IMR-90 (cell line): ENCODE measurements around the gene VSIG10L2. TPM values are rescaled to one million over a fixed set of nuclear protein-coding genes. Genes with fewer than 3 reads are reported as not detected.

ENCODE experiments used
- ATAC-seq: fragments of 200-7000 bp; cut with Tn5 transposase; 2 replicates; pipeline ENCODE4 v1.9.1; 2020; ENCODE audit warnings: low read depth, mild to moderate bottlenecking, moderate library complexity
- BruUV-seq: library from RNA; stranded (reverse); fragments of 400-500 nt; replicated peaks from 2 replicates; lab custom pipeline; 2021; lab: Mats Ljungman, UMichigan
- CTCF ChIA-PET: fragments of 300-600 bp; formaldehyde crosslinking; extraction: SDS; loops from one replicate; lab custom pipeline; 2021; ENCODE audit warnings: antibody characterized with exemption; lab: Yijun Ruan, JAX
- POLR2A ChIA-PET: fragments of 300-600 bp; sonication (Branson Sonifier 250); formaldehyde crosslinking; loops from one replicate; lab custom pipeline; 2022; ENCODE audit warnings: antibody characterized with exemption; ENCODE audit not compliant: unreplicated experiment; lab: Charles Lee
- DNase-seq: peaks from one replicate; pipeline ENCODE4 v3.0.0; 2013
- H2AFZ ChIP-seq: replicated peaks from 2 replicates; pipeline ENCODE3; 2013; ENCODE audit warnings: low read length, mild to moderate bottlenecking; ENCODE audit not compliant: poor library complexity
- H2AK5ac ChIP-seq: 2 replicates; pipeline ENCODE4 v1.6.1; 2013; ENCODE audit warnings: low read depth, low read length, inconsistent platforms
- H2AK9ac ChIP-seq: replicated peaks from 2 replicates; pipeline ENCODE3; 2013; ENCODE audit warnings: mild to moderate bottlenecking, low read depth, low read length, moderate library complexity; ENCODE audit not compliant: poor library complexity
- H2BK120ac ChIP-seq: 2 replicates; pipeline ENCODE4 v1.6.1; 2013; ENCODE audit warnings: low read depth, low read length, inconsistent platforms
- H2BK15ac ChIP-seq: 3 replicates; pipeline ENCODE4 v1.6.1; 2013; ENCODE audit warnings: low read depth, low read length, inconsistent platforms
- H2BK20ac ChIP-seq: 2 replicates; pipeline ENCODE4 v1.6.1; 2013; ENCODE audit warnings: low read depth, mild to moderate bottlenecking, inconsistent platforms, low read length, moderate library complexity
- H2BK5ac ChIP-seq: 2 replicates; pipeline ENCODE4 v1.6.1; 2013; ENCODE audit warnings: mild to moderate bottlenecking, low read depth, low read length, inconsistent platforms; ENCODE audit not compliant: poor library complexity, severe bottlenecking
- H3K14ac ChIP-seq: replicated peaks from 2 replicates; pipeline ENCODE4 v1.6.1; 2013; ENCODE audit warnings: low read depth, low read length, inconsistent platforms
- H3K18ac ChIP-seq: 2 replicates; pipeline ENCODE4 v1.6.1; 2013; ENCODE audit warnings: low read depth, low read length, control low read depth
- H3K23ac ChIP-seq: 2 replicates; pipeline ENCODE4 v1.6.1; 2013; ENCODE audit warnings: low read depth, low read length, inconsistent platforms
- H3K27ac ChIP-seq: 2 replicates; pipeline ENCODE4 v1.5.1; 2013; ENCODE audit warnings: mild to moderate bottlenecking, control low read depth, low read length; ENCODE audit not compliant: insufficient read depth
- H3K27me3 ChIP-seq: 2 replicates; pipeline ENCODE4 v1.6.1; 2013; ENCODE audit warnings: low read length; ENCODE audit not compliant: control insufficient read depth, insufficient read depth
- H3K36me3 ChIP-seq: 2 replicates; pipeline ENCODE4 v1.6.1; 2013; ENCODE audit warnings: low read length, mixed read lengths; ENCODE audit not compliant: control insufficient read depth, insufficient read depth
- H3K4ac ChIP-seq: 2 replicates; pipeline ENCODE4 v1.6.1; 2013; ENCODE audit warnings: low read depth, low read length, inconsistent platforms
- H3K4me1 ChIP-seq: 2 replicates; pipeline ENCODE4 v1.6.1; 2013; ENCODE audit warnings: low read length, mixed read lengths; ENCODE audit not compliant: control insufficient read depth, insufficient read depth
- H3K4me2 ChIP-seq: 2 replicates; pipeline ENCODE4 v1.6.1; 2013; ENCODE audit warnings: low read depth, mild to moderate bottlenecking, control low read depth, low read length, moderate library complexity
- H3K4me3 ChIP-seq: 2 replicates; pipeline ENCODE4 v1.5.1; 2013; ENCODE audit warnings: low read depth, mild to moderate bottlenecking, control low read depth, low read length, moderate library complexity; ENCODE audit not compliant: insufficient read depth
- H3K56ac ChIP-seq: 2 replicates; pipeline ENCODE4 v1.6.1; 2013; ENCODE audit warnings: low read length, inconsistent platforms; ENCODE audit not compliant: insufficient read depth; ENCODE audit errors: extremely low read depth
- H3K79me1 ChIP-seq, 2 experiments: 2 replicates each; pipeline ENCODE4 v1.6.1; 2013; ENCODE audit warnings: low read length in 2 of 2, inconsistent platforms in 1 of 2, low read depth in 1 of 2
- H3K9ac ChIP-seq: 2 replicates; pipeline ENCODE4 v1.6.1; 2013; ENCODE audit warnings: low read depth, low read length, control low read depth
- H3K9me1 ChIP-seq: 2 replicates; pipeline ENCODE4 v1.6.1; 2013; ENCODE audit warnings: low read length, inconsistent platforms; ENCODE audit not compliant: insufficient read depth
- H3K9me3 ChIP-seq: 2 replicates; pipeline ENCODE4 v1.6.1; 2013; ENCODE audit warnings: low read length; ENCODE audit not compliant: control insufficient read depth, insufficient read depth
- H4K20me1 ChIP-seq: 2 replicates; pipeline ENCODE4 v1.6.1; 2013; ENCODE audit warnings: low read length, inconsistent platforms; ENCODE audit not compliant: insufficient read depth
- H4K5ac ChIP-seq: 2 replicates; pipeline ENCODE4 v1.6.1; 2013; ENCODE audit warnings: mild to moderate bottlenecking, low read depth, low read length, control low read depth
- H4K8ac ChIP-seq, 2 experiments: 2 replicates each; pipeline ENCODE4 v1.6.1; 2013; ENCODE audit warnings: low read depth in 2 of 2, low read length in 2 of 2, control low read depth in 1 of 2, inconsistent platforms in 1 of 2
- H4K91ac ChIP-seq: 2 replicates; pipeline ENCODE4 v1.6.1; 2013; ENCODE audit warnings: low read depth, low read length, inconsistent platforms; ENCODE audit not compliant: insufficient read depth
- BHLHE40 ChIP-seq: fragments of 150-350 bp; IDR thresholded peaks from 2 replicates; pipeline ENCODE4 v1.6.1; 2016; ENCODE audit warnings: mild to moderate bottlenecking, low read depth, low read length
- CEBPB ChIP-seq: IDR thresholded peaks from 2 replicates; pipeline ENCODE4 v1.6.1; 2012; ENCODE audit warnings: low read depth, low read length, improper control_type of control experiment
- CHD1 ChIP-seq: IDR thresholded peaks from 2 replicates; pipeline ENCODE4 v1.6.1; 2012; ENCODE audit warnings: low read depth, low read length, improper control_type of control experiment
- CTCF ChIP-seq: conservative IDR thresholded peaks from 2 replicates; pipeline ENCODE4 v1.5.1; 2012; ENCODE audit warnings: mild to moderate bottlenecking, low read depth, low read length, improper control_type of control experiment
- ELK1 ChIP-seq: fragments of 150-350 bp; IDR thresholded peaks from 2 replicates; pipeline ENCODE4 v1.6.1; 2016; ENCODE audit warnings: low read depth, mild to moderate bottlenecking, low read length, moderate library complexity, borderline replicate concordance
- FOS ChIP-seq: fragments of 150-350 bp; IDR thresholded peaks from 2 replicates; pipeline ENCODE4 v1.6.1; 2016; ENCODE audit warnings: low read depth, low read length
- MAFK ChIP-seq: IDR thresholded peaks from 2 replicates; pipeline ENCODE4 v1.6.1; 2012; ENCODE audit warnings: low read depth, low read length, improper control_type of control experiment
- MAZ ChIP-seq: IDR thresholded peaks from 2 replicates; pipeline ENCODE4 v1.6.1; 2012; ENCODE audit warnings: low read depth, mild to moderate bottlenecking, low read length, improper control_type of control experiment, moderate library complexity, borderline replicate concordance
- MXI1 ChIP-seq: IDR thresholded peaks from 2 replicates; pipeline ENCODE4 v1.6.1; 2012; ENCODE audit warnings: low read depth, mild to moderate bottlenecking, low read length, moderate library complexity, borderline replicate concordance
- NFE2L2 ChIP-seq: fragments of 150-350 bp; IDR thresholded peaks from 2 replicates; pipeline ENCODE4 v1.6.1; 2016; ENCODE audit warnings: low read depth, mild to moderate bottlenecking, low read length
- POLR2A ChIP-seq: IDR thresholded peaks from 2 replicates; pipeline ENCODE4 v1.6.1; 2012; ENCODE audit warnings: mild to moderate bottlenecking, low read depth, low read length
- RAD21 ChIP-seq: IDR thresholded peaks from 2 replicates; pipeline ENCODE4 v1.6.1; 2012; ENCODE audit warnings: low read length, improper control_type of control experiment
- RCOR1 ChIP-seq: IDR thresholded peaks from 2 replicates; pipeline ENCODE4 v1.6.1; 2012; ENCODE audit warnings: mild to moderate bottlenecking, low read length, improper control_type of control experiment; ENCODE audit not compliant: insufficient replicate concordance
- RFX5 ChIP-seq: IDR thresholded peaks from 2 replicates; pipeline ENCODE4 v1.8.0; 2012; ENCODE audit warnings: low read depth, mild to moderate bottlenecking, low read length, moderate library complexity
- SMC3 ChIP-seq: fragments of 150-350 bp; IDR thresholded peaks from 2 replicates; pipeline ENCODE4 v1.6.1; 2016; ENCODE audit warnings: low read depth, mild to moderate bottlenecking, antibody characterized with exemption, low read length, moderate library complexity
- USF2 ChIP-seq: fragments of 150-350 bp; IDR thresholded peaks from 2 replicates; pipeline ENCODE4 v1.6.1; 2017; ENCODE audit warnings: mild to moderate bottlenecking, antibody characterized with exemption, low read length, low read depth
- WGBS, 2 experiments: methylation state at CpG; one replicate each; pipeline versions ENCODE4 v1.1.5 to v1.1.7; 2013; ENCODE audit warnings: missing lambda C conversion rate in 2 of 2; ENCODE audit not compliant: insufficient read length in 1 of 2; ENCODE audit errors: extremely low coverage in 2 of 2; 5-methylcytosine and 5-hydroxymethylcytosine counted together
- dilution Hi-C: fragments of 300-500 bp; cut with HindIII; formaldehyde crosslinking; loops from one replicate; pipeline ENCODE4 v1.14.3; 2018; ENCODE audit warnings: low sequenced_read_pairs; ENCODE audit not compliant: unreplicated experiment
- in situ Hi-C: fragments of 300-500 bp; cut with MboI; formaldehyde crosslinking; loops from 3 replicates; pipeline ENCODE4 v1.14.3; 2019; ENCODE audit warnings: low sequenced_read_pairs, inconsistent platforms, mixed read lengths
- intact Hi-C: fragments of 100-400 bp; cut with micrococcal nuclease; formaldehyde crosslinking; loops from 2 replicates; pipeline ENCODE4 v1.10.0; 2022
- polyA plus RNA-seq, 3 experiments: library from polyadenylated mRNA; depleted of rRNA; stranded (reverse); fragments of >200 nt; gene quantifications; 2 replicates each; pipeline ENCODE4 v1.2.3, GENCODE V29; 2012; ENCODE audit warnings: low replicate concordance in 1 of 3
- total RNA-seq: library from RNA; depleted of rRNA; stranded (reverse); fragments of >200 nt; gene quantifications from 2 replicates; pipeline ENCODE4 v1.2.3, GENCODE V29; 2012

VSIG10L2 gene
- total and polyA plus RNA-seq, 2 of the 4 experiments (the other 2 are of a cell fraction) = under 0.01 TPM; not detected in 1

GRCh38 chr11:125987066-125987641 lies 41.3 kb downstream of the VSIG10L2 start:
- no peak overlapping the region for H3K18ac ChIP-seq
- no peaks in the 10 kb centered on the region for H3K79me1 ChIP-seq
- H2BK15ac ChIP-seq = no peak overlapping the region
- no peak overlapping the region for H3K27ac ChIP-seq
- no peak overlapping the region for H2BK120ac ChIP-seq
- no peak overlapping the region for H2BK20ac ChIP-seq
- no peaks in the 10 kb centered on the region for H3K27me3 ChIP-seq
- no peak overlapping the region for H2BK5ac ChIP-seq
- ChIA-PET POLR2A (no interaction called here), CTCF (interaction anchor here (1.2 kb wide), 1 partner anchor 17 kb away, joined by 4 read pairs; no protein-coding TSS in a partner anchor)
- H3K14ac ChIP-seq = no peak overlapping the region
- intact Hi-C loops (no loop called here), in situ Hi-C loops (no loop called here), dilution Hi-C loops (no loop called here)
- no peak overlapping the region for H3K23ac ChIP-seq
- H3K56ac ChIP-seq = no peak overlapping the region
- no peak overlapping the region for H4K91ac ChIP-seq
- H2AK9ac ChIP-seq = no peak overlapping the region
- no peak overlapping the region for H4K5ac ChIP-seq
- no peak overlapping the region for H2AK5ac ChIP-seq
- no peak overlapping the region for H3K9ac ChIP-seq
- H3K4me1 ChIP-seq = peaks cover 4% of the 10 kb centered on the region; the same call in 1 of the 2 replicates
- H2AFZ ChIP-seq = no peak overlapping the region
- H3K9me3 ChIP-seq = no peaks in the 10 kb centered on the region
- no peaks in the 10 kb centered on the region for H4K20me1 ChIP-seq
- ATAC-seq = no peak
- H3K4ac ChIP-seq = no peak overlapping the region
- no CpG with 5 or more reads among the region's 5 CpGs for WGBS, 2 experiments
- no peak for DNase-seq
- no peak overlapping the region for H4K8ac ChIP-seq
- H3K36me3 ChIP-seq = no peaks in the 10 kb centered on the region
- BruUV-seq = no TSS peak
- H3K4me3 ChIP-seq = no peak overlapping the region
- no peak overlapping the region for H3K4me2 ChIP-seq
- H3K9me1 ChIP-seq = no peaks in the 10 kb centered on the region
- TF ChIP-seq RCOR1 (no peak), POLR2A (no peak), FOS (no peak), ELK1 (no peak), CEBPB (no peak), MXI1 (no peak), BHLHE40 (no peak), USF2 (no peak), SMC3 (no peak), MAFK (no peak), RAD21 (no peak), MAZ (no peak), RFX5 (no peak), NFE2L2 (no peak), CTCF (no peak), CHD1 (no peak)
